ENCODE measurements around the gene GRAP.

GRAP gene

DNA sequence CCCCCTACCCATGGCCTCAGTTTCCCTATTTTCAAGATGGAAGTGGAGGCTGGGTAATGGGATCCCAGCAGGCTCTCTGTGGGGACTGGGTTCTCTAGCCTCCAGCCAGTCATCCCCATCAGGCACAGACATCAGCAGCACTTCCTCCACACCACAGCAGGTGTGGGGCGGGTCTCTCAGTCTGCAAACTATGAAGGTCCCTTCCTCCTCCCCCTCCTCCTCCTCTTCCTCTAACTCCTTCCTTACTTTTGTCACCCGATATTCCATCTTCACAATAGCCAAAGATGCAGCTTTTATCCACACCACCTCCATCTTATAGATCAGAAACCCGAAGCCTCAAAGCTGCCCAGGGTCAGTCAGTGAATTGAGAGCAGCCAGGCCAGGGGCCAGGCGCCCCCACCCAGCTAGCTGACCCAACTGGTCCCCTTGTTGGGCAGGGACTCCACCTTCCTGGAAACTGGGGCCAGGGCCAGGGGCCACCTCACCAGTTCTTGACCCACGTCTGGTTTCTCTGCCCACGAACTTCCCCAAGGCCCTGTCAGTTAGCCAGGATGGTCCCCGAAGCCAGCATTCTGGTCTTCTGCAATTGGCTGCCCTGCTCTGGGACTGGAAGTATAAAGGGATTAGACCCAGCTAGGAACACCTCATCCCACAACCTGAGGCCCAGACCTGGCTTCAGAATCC lies 44.7 kb downstream of the GRAP start:
- DNase-seq = no peak

DNA sequence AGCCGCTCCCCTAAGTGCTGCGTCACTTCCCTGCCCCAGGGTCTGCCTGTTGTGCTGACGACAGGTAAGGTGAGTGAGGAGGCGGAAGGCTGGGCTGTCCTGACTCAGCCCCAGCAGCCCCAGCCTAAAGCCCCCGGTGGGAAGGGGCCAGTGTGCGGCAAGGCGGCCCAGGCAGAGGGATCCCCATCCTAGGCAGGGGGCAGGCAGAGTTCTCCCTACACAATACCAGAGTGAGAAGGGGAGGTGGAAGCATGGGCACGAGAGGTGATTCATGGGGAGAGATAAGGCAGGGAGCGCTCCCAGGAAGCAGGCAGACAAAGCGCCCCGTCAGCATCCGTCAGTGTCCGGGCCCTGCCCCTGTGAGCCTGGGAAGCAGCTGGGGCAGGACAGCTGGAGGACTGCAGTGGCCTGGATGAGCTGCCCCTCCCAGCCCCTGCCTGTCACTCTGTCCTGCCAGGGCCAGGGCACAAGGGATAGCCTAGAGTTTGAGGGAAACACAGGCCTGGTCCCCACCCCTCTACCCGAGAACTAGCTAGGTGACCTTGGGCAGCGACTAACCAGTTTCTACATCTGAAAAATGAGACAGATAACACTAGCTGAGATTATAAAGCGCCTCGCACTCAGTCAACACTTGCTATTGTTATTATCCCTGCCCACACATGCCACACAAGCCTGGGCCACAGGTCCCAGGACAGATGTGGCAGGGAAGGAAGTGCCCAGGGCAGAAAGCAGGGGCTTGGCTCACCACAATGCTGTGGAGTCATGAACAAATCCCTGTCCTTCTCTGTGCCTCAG lies 46.0 kb downstream of the GRAP start:
- DNase-seq = peak; percentile 33

DNA sequence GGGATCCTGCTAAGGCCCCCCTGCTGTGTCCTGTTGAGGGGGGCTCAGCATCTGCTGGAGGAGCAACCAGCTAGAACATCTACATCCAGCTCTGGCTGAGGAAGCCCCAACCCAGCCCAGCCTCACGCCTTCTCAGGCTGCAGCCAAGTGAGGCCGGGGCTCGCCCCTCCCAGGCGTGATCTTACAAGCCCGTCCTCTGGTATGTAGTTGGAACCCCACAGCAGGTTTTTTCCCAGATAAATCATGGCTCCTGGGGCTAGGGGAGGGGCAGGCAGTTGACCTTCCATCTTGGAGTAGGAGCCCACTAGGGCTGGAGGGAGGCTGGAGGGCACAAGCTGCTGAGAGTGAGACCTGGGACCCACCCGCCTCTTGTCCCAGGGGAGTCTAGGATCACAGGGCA lies 46.8 kb downstream of the GRAP start:
- no peak for DNase-seq

- DNase-seq = no peak
These were observed 47.4 kb downstream of the GRAP start for GRCh38 chr17:18999394-18999793.

GRCh38 chr17:18997650-18998196 lies 49.0 kb downstream of the GRAP start:
- no peak for DNase-seq

DNA sequence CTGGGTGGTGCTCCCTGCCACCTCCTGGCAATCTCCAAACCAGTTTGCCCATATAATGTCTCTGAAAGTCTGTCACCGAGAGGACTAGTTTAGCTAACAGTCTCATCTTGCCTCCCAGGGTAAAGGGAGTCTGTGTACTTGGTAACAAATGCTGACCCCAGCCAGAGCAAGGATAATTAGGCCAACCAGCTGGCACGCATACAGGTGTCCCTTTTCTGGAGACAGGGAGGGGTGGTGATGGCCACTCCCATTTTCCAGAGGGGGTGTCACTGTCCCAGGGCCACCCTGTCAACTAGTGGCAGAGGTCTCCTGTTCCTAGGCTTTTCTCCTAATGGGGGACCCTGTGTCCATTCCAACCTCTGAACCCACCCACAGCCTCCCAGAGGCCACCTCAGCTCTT lies 50.3 kb downstream of the GRAP start:
- no peak for DNase-seq

- DNase-seq = no peak
These were observed 51.5 kb downstream of the GRAP start for GRCh38 chr17:18995220-18995619.

GRCh38 chr17:18994631-18995030 lies 52.1 kb downstream of the GRAP start:
- DNase-seq = no peak

- no peak for DNase-seq
These were observed 52.7 kb downstream of the GRAP start for GRCh38 chr17:18993905-18994526.

DNA sequence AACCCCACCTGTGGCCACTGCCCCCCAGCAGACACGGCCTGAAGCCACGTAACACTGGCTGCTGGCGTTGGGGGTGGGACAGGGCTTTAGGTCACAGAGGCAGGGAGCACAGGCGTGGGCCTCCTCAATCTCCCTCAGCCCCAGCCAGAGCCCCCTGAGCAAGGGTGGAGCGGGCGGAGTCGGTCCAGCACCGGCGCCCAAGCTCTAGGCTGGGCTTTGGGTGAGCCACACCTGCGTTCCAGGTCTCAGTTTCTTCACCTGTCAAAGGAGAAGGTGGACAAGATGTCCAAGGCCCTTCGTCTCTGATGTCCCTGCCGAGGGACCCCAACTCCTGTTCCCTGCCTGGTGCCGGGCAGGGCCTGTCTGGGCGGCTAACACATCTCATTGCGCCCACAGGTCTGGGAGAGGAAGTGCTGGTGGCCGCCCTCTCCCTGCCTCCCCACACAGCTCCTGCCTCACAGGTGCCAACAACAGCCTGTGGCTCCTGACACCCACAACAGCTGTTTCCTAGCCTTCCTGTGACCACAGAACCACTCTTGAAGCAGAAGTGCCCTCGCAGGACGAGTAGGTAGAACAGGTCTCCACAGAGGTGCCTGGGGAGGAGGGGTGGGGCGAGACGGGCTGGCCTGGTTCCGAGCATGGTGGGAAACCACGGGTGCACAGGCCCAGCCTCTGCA lies 54.2 kb downstream of the GRAP start:
- DNase-seq = no peak

GRCh38 chr17:18991531-18992315 lies 55.0 kb downstream of the GRAP start:
- DNase-seq = no peak

DNA sequence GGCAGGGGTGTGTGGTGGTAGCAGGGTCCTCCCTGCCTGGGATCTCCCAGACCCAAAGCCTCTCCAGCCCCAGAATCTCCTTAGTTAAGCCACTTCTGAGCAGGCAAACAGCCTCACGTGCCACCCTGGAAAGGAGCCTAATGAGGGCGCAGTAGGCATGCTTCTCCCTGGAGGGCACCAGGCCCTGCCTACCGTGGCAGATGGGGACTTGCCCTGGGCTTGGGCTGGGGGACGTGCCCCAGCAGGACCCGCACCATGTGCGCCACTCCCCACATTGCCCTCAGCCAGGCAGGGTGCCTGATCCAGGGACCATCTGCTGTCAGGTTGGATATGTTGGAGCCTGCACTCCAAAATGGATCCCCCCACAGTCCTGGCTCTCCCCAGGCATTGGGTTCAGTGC lies 56.4 kb downstream of the GRAP start:
- no peak for DNase-seq

- no peak for DNase-seq
These were observed 58.1 kb downstream of the GRAP start for GRCh38 chr17:18988546-18989173.

- DNase-seq = no peak
These were observed 58.8 kb downstream of the GRAP start for GRCh38 chr17:18987862-18988545.

DNA sequence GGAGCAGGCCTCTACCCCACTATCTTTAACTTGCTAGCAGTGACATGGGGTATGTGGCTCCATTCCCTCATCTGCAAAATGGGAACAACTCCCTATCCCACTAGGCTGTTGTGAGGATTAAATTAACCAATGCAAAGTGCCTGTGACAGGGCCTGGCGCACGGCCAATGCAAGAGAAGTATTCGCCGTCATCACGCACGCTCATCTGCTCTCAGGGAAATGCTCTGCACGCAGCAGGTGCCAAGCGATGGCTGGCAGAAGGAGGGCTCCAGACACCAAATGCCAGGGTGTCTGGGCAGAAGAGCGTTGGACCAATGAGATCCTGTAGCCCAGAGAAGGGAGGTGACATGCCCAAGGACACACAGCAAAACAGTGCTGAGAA lies 59.5 kb downstream of the GRAP start:
- no peak for DNase-seq

DNA sequence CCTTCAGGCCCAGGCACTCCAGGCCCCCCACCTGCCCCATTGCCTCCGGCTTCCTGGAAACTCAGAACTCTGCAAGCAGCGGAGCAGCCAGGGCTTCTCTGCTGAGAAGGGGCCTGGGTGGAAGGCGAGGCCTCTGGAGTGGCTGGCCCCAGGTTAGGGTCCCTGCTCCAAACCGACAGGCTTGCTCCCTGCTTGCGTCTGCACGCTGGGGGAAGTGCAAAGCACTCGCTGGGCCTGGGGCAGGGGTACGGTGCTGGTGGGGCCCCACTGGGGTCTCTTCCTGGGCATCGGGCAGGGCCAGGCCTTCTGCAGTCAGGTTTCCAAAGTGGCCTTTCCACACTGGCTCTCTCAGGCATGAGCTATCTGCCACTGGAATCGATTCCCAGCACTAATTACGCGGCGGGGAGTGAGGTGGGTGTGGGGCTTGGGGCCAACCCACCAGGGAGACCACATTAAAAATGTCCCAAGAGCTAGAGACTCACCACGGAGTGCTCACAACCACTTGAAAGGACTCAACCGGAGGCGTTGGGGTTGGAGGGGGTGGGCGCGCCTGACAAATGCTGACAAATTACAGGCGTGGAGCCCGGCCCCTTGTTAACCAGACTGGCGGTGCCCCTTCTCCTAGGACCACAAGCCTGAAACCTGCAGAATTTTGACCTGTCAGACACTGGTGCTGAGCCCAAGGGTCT lies 60.1 kb downstream of the GRAP start:
- DNase-seq = no peak

DNA sequence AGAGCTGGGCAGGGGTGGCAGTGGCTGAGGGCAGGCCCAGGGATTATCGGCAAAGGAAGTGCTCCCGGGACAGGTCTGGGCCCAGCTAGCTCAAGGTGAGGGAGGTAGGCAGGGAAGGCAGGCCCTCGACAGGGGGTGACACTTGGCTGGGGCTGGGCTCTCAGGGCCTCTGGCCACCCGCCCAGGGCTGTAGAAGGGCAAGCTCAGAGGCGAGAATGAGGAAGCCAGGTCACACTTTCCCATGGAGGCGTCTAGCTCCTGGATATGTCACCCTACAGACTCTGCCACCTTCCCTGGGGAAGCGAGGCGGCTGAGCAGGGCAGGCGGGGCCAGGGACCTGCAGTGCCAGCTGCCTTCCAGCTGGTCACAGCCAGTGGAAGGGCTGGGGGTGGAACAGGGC lies 61.3 kb downstream of the GRAP start:
- DNase-seq = no peak

GRCh38 chr17:18984273-18985114 lies 62.3 kb downstream of the GRAP start:
- no peak for DNase-seq

DNA sequence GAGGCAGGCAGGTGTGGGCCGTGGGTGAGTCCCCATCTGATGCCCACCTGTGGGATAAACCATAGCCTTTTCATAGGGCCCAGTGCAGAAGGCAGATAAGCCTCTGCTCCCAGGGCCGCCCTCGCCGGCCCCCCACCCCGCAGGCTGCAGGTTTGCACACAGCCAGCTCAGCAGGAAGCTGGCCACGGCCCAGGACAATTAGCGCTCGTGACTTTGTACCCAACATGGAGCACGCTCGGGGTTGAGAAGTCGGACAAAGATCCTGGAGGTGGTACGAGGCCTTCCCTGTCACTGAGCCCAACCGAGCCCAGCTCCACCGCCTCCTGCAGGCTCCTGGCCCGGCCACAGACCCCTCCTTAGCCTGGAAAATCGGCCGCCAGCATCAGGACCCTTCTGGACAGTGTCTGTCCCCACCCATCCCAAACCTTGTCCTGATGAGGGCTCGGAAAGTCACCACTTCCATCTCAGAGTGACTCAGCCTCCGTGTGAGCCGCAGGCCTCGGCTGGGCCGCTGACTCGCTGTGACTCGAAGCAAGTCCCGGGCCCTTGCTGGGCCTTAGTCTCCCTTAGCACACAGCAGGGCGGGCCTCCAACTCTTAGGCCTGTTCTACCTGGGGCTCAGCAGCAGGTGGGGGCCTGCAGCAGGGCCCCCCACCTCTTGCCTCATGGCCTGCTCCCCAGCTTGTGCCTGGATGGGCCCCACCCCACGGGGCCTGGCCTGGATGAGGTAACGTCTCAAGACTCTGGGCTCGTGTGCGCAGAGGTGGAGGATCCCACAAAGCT lies 64.9 kb downstream of the GRAP start:
- DNase-seq = peak; percentile 64
